ENCODE results near the gene OGN. TPM values are rescaled to one million over a fixed set of nuclear protein-coding genes. Genes with fewer than 3 reads are reported as not detected.

The OGN gene
- total RNA-seq, 2 experiments from 2014 or later = not detected

GRCh38 chr9:92353051-92353450 is 51.3 kb downstream of the OGN start:
- ChIA-PET POLR2A (no interaction called here), CTCF (no interaction called here)

- ChIA-PET POLR2A (no interaction called here), CTCF (interaction anchor here (0.7 kb wide), 1 partner anchor 966 kb away, joined by 3 read pairs; no protein-coding TSS in a partner anchor)
These were observed 53.6 kb downstream of the OGN start for GRCh38 chr9:92350740-92351133.

GRCh38 chr9:92349771-92350739 is 54.3 kb downstream of the OGN start:
- ChIA-PET POLR2A (no interaction called here), CTCF (no interaction called here)

GRCh38 chr9:92345582-92345981 is 58.8 kb downstream of the OGN start:
- POLR2A ChIA-PET = no interaction called here
- CTCF ChIA-PET = no interaction called here

GRCh38 chr9:92342825-92343488 is 61.4 kb downstream of the OGN start:
- ChIA-PET CTCF (no interaction called here), POLR2A (no interaction called here)

- POLR2A ChIA-PET = no interaction called here
- CTCF ChIA-PET = no interaction called here
These were observed 62.8 kb downstream of the OGN start for GRCh38 chr9:92341578-92341977.

- ChIA-PET CTCF (no interaction called here), POLR2A (no interaction called here)
These were observed 71.1 kb downstream of the OGN start for GRCh38 chr9:92333282-92333634.

Other genes starting within 250 kb of the OGN start
- 100 to 1,000 TPM; 266 to 275 TPM for gene IARS1, start 110.9 kb downstream of the OGN start, total RNA-seq
- 10 to 100 TPM; 64.1 to 65.6 TPM for gene NOL8, start 79.2 kb downstream of the OGN start, total RNA-seq
- gene CENPP, start 78.6 kb downstream of the OGN start, total RNA-seq = 10 to 100 TPM; 21.5 to 23.8 TPM
- not detected for gene OMD, start 19.9 kb upstream of the OGN start, total RNA-seq
- not detected for gene ASPN, start 77.9 kb upstream of the OGN start, total RNA-seq
- not detected for gene ECM2, start 131.4 kb upstream of the OGN start, total RNA-seq

All from activated CD8-positive, alpha-beta memory T cell treated with anti-CD3 and anti-CD28 coated beads for 36 hours (primary cell).